Endothelial cell of umbilical vein (primary cell): ENCODE data around the gene ZNF619. TPM values are rescaled to one million over a fixed set of nuclear protein-coding genes. Genes with fewer than 3 reads are reported as not detected.

ENCODE experiments used
- BruUV-seq: library from RNA; stranded (reverse); fragments of 400-500 nt; replicated peaks from 2 replicates; lab custom pipeline; 2021; lab: Mats Ljungman, UMichigan
- CTCF ChIA-PET: fragments of 300-600, 350-600 bp; sonication (Branson Sonifier 250); formaldehyde crosslinking; loops from one replicate; lab custom pipeline; 2021; ENCODE audit warnings: antibody characterized with exemption, inconsistent platforms; lab: Charles Lee
- POLR2A ChIA-PET: fragments of 300-600, 350-600 bp; sonication (Branson Sonifier 250); formaldehyde crosslinking; loops from one replicate; lab custom pipeline; 2021; ENCODE audit warnings: antibody characterized with exemption, inconsistent platforms; lab: Charles Lee
- DNase-seq: peaks from one replicate; pipeline ENCODE4 v3.0.0-alpha.2; 2011; ENCODE audit warnings: low read depth, low spot score
- FAIRE-seq: peaks from 2 replicates; lab custom pipeline; 2011; peaks lifted over from hg19 to GRCh38; lab: Jason Lieb, UNC
- H2AFZ ChIP-seq: 2 replicates; pipeline ENCODE4 v1.6.0; 2012; ENCODE audit warnings: low read depth, low read length, control low read depth, inconsistent platforms
- H3K27ac ChIP-seq: 2 replicates; pipeline ENCODE4 v1.5.1; 2011; ENCODE audit warnings: low read depth, mild to moderate bottlenecking, control low read depth, low read length, moderate library complexity; ENCODE audit not compliant: insufficient read depth
- H3K27me3 ChIP-seq, 2 experiments: 2 replicates each; pipeline versions ENCODE4 v1.6.0 to v1.6.1; 2011; ENCODE audit warnings: low read length in 2 of 2, mixed read lengths in 1 of 2; ENCODE audit not compliant: control insufficient read depth in 2 of 2, insufficient read depth in 2 of 2
- H3K36me3 ChIP-seq, 2 experiments: 2 replicates in 1 of 2; 3 replicates in 1 of 2; pipeline ENCODE4 v1.5.1; 2011; ENCODE audit warnings: low read length in 2 of 2, mild to moderate bottlenecking in 1 of 2, moderate library complexity in 1 of 2; ENCODE audit not compliant: control insufficient read depth in 2 of 2, insufficient read depth in 2 of 2; ENCODE audit errors: extremely low read depth in 1 of 2
- H3K4me1 ChIP-seq: 3 replicates; pipeline ENCODE4 v1.5.1; 2011; ENCODE audit warnings: mild to moderate bottlenecking, low read length; ENCODE audit not compliant: control insufficient read depth, insufficient read depth; ENCODE audit errors: extremely low read depth
- H3K4me2 ChIP-seq: 2 replicates; pipeline ENCODE4 v1.6.1; 2011; ENCODE audit warnings: low read length, control low read depth, mixed read lengths; ENCODE audit not compliant: insufficient read depth
- H3K4me3 ChIP-seq, 3 experiments: fragments of 200-600 bp in 1 of 3; sonication (generic), shearing (Covaris generic) in 1 of 3; replicated peaks in 1 of 3; 2 replicates each; pipeline ENCODE4 v1.5.1; 2011 to 2016; ENCODE audit warnings: control low read depth in 3 of 3, low read length in 3 of 3, mild to moderate bottlenecking in 2 of 3, inconsistent platforms in 1 of 3, low read depth in 1 of 3, moderate library complexity in 1 of 3; ENCODE audit not compliant: insufficient read depth in 1 of 3
- H3K79me2 ChIP-seq: 2 replicates; pipeline ENCODE4 v1.6.0; 2012; ENCODE audit warnings: low read length, inconsistent platforms; ENCODE audit not compliant: control insufficient read depth, insufficient read depth
- H3K9ac ChIP-seq: replicated peaks from 2 replicates; pipeline ENCODE3; 2011; ENCODE audit warnings: low read length, control low read depth; ENCODE audit not compliant: insufficient read depth; ENCODE audit errors: extremely low read depth
- H3K9me1 ChIP-seq: replicated peaks from 3 replicates; pipeline ENCODE4 v1.6.0; 2011; ENCODE audit warnings: mild to moderate bottlenecking, low read length; ENCODE audit not compliant: control insufficient read depth, insufficient read depth; ENCODE audit errors: extremely low read depth
- H3K9me3 ChIP-seq: replicated peaks from 2 replicates; pipeline ENCODE4 v1.5.1; 2012; ENCODE audit warnings: low read length, inconsistent platforms; ENCODE audit not compliant: control insufficient read depth, insufficient read depth
- H4K20me1 ChIP-seq: replicated peaks from 2 replicates; pipeline ENCODE3; 2011; ENCODE audit warnings: mild to moderate bottlenecking, low read length; ENCODE audit not compliant: control insufficient read depth, insufficient read depth; ENCODE audit errors: extremely low read depth
- EZH2 ChIP-seq: IDR thresholded peaks from 2 replicates; pipeline ENCODE4 v1.6.1; 2012; ENCODE audit warnings: borderline replicate concordance, low read depth, mild to moderate bottlenecking, moderate library complexity, low read length, inconsistent platforms; ENCODE audit not compliant: severe bottlenecking
- FOS ChIP-seq: IDR thresholded peaks from 2 replicates; pipeline ENCODE4 v1.6.1; 2011; ENCODE audit warnings: mild to moderate bottlenecking, low read length, moderate library complexity, borderline replicate concordance; ENCODE audit not compliant: insufficient read depth
- GATA2 ChIP-seq: IDR thresholded peaks from 2 replicates; pipeline ENCODE4 v1.7.0; 2011; ENCODE audit warnings: low read depth, mild to moderate bottlenecking, moderate library complexity, mixed read lengths, low read length; ENCODE audit not compliant: insufficient read length, insufficient read depth
- JUN ChIP-seq: IDR thresholded peaks from 2 replicates; pipeline ENCODE4 v1.6.1; 2011; ENCODE audit warnings: borderline replicate concordance, low read depth; ENCODE audit not compliant: insufficient read length, insufficient read depth
- MYC ChIP-seq: IDR thresholded peaks from one replicate; pipeline ENCODE4 v1.6.1; 2011; ENCODE audit warnings: mild to moderate bottlenecking, low read depth, low read length
- POLR2A ChIP-seq: IDR thresholded peaks from 2 replicates; pipeline ENCODE4 v1.6.1; 2012; ENCODE audit warnings: low read depth, mild to moderate bottlenecking, control low read depth, low read length
- POLR2AphosphoS5 ChIP-seq: IDR thresholded peaks from 2 replicates; pipeline ENCODE4 v1.6.1; 2012; ENCODE audit warnings: low read depth, mild to moderate bottlenecking, control low read depth, low read length, moderate library complexity; ENCODE audit not compliant: insufficient read depth
- dilution Hi-C: fragments of 300-500 bp; cut with MboI; formaldehyde crosslinking; loops from one replicate; pipeline ENCODE4 v1.15.0; 2019; ENCODE audit warnings: low sequenced_read_pairs; ENCODE audit not compliant: extremely low pct_ligation_motif_present
- intact Hi-C: fragments of 100-400 bp; cut with micrococcal nuclease; formaldehyde crosslinking; loops from one replicate; pipeline ENCODE4 v1.10.0; 2022
- polyA plus RNA-seq, 4 experiments: library from polyadenylated mRNA; depleted of rRNA in 3 of 4; stranded (reverse) in 3 of 4; unstranded in 1 of 4; fragments of >200 nt; gene quantifications; 2 replicates each; pipeline versions ENCODE4 v1.2.1 to v1.2.3, GENCODE V29; 2011 to 2012; ENCODE audit warnings: missing spikeins in 1 of 4
- total RNA-seq: library from RNA; stranded (reverse); gene quantifications from 2 replicates; pipeline ENCODE4 v1.2.3, GENCODE V29; 2021
- TF ChIP-seq, protein P1 (sequence below), 2 donors: IDR thresholded peaks; 1 replicate in 1 of 2; 2 replicates in 1 of 2; pipeline ENCODE4 v1.5.1; 2011; ENCODE audit warnings: low read length in 2 of 2, mild to moderate bottlenecking in 2 of 2, moderate library complexity in 2 of 2, control low read depth in 1 of 2, inconsistent platforms in 1 of 2, low read depth in 1 of 2; ENCODE audit not compliant: insufficient read depth in 1 of 2; ENCODE audit errors: extremely low read depth in 1 of 2
- TF ChIP-seq, protein P2 (sequence below): IDR thresholded peaks from 2 replicates; pipeline ENCODE4 v1.6.1; 2011; ENCODE audit not compliant: insufficient read depth, insufficient read length

Gene ZNF619
- total and polyA plus RNA-seq, 2 donors (not counting 3 experiments of a cell fraction or from before 2014, with no cell fraction given), result 2.3 to 7.2 TPM

DNA sequence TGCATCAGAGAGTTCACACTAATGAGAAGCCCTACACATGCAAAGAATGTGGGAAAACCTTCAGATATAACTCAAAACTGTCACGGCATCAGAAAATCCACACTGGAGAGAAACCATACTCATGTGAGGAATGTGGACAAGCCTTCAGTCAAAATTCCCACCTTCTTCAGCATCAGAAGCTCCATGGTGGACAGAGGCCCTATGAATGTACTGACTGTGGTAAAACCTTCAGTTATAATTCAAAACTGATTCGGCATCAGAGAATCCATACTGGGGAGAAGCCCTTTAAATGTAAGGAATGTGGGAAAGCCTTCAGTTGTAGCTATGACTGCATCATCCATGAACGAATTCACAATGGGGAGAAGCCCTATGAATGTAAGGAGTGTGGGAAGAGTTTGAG is 10.2 kb downstream of the ZNF619 start:
- dilution Hi-C loops (no loop called here), intact Hi-C loops (no loop called here)
- no peak overlapping the region for H2AFZ ChIP-seq
- no peak overlapping the region for H3K4me3 ChIP-seq
- CTCF ChIA-PET, result interaction anchor here (0.7 kb wide), 1 partner anchor 319 kb away, joined by 3 read pairs; no protein-coding TSS in a partner anchor
- H3K79me2 ChIP-seq, result no peaks in the 10 kb centered on the region
- H3K9me3 ChIP-seq, result peaks cover 6% of the 10 kb centered on the region
- no peaks in the 10 kb centered on the region for H3K9me1 ChIP-seq
- H4K20me1 ChIP-seq, result no peaks in the 10 kb centered on the region
- DNase-seq, result no peak
- BruUV-seq, result no TSS peak
- no peaks in the 10 kb centered on the region for H3K27me3 ChIP-seq
- no peak for FAIRE-seq
- peaks cover 0 to 14% of the 10 kb centered on the region in 2 experiments for H3K36me3 ChIP-seq
- TF ChIP-seq, protein P1, sequence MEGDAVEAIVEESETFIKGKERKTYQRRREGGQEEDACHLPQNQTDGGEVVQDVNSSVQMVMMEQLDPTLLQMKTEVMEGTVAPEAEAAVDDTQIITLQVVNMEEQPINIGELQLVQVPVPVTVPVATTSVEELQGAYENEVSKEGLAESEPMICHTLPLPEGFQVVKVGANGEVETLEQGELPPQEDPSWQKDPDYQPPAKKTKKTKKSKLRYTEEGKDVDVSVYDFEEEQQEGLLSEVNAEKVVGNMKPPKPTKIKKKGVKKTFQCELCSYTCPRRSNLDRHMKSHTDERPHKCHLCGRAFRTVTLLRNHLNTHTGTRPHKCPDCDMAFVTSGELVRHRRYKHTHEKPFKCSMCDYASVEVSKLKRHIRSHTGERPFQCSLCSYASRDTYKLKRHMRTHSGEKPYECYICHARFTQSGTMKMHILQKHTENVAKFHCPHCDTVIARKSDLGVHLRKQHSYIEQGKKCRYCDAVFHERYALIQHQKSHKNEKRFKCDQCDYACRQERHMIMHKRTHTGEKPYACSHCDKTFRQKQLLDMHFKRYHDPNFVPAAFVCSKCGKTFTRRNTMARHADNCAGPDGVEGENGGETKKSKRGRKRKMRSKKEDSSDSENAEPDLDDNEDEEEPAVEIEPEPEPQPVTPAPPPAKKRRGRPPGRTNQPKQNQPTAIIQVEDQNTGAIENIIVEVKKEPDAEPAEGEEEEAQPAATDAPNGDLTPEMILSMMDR (IDR thresholded peaks at IDR 0.05; ENCODE audit: extremely low read depth in 1 of 2, insufficient read depth in 1 of 2, low read depth in 1 of 2, low read length in 2 of 2), result no peak
- TF ChIP-seq JUN (no peak), POLR2A (no peak), GATA2 (no peak), MYC (no peak), EZH2 (no peak), POLR2AphosphoS5 (no peak), FOS (no peak)
- TF ChIP-seq, protein P2, sequence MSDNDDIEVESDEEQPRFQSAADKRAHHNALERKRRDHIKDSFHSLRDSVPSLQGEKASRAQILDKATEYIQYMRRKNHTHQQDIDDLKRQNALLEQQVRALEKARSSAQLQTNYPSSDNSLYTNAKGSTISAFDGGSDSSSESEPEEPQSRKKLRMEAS, result no peak
- no peak overlapping the region for H3K4me2 ChIP-seq
- no peaks in the 10 kb centered on the region for H3K4me1 ChIP-seq
- H3K9ac ChIP-seq, result no peak overlapping the region
- no peak overlapping the region for H3K27ac ChIP-seq
- POLR2A ChIA-PET, result no interaction called here
